GM12878 (cell line): ENCODE data around the gene SERTAD1. TPM values are rescaled to one million over a fixed set of nuclear protein-coding genes. Genes with fewer than 3 reads are reported as not detected.

ENCODE experiments used
- CEBPB ChIP-seq, 2 experiments: fragments of 150-350 bp in 1 of 2; IDR thresholded peaks; 2 replicates each; pipeline ENCODE4 v1.6.1; 2012 to 2014; ENCODE audit warnings: low read depth in 2 of 2, low read length in 2 of 2, borderline replicate concordance in 1 of 2, inconsistent platforms in 1 of 2
- EGR1 ChIP-seq, 2 experiments: IDR thresholded peaks; 1 replicate in 1 of 2; 2 replicates in 1 of 2; pipeline ENCODE4 v1.6.1; 2011 to 2012; ENCODE audit warnings: low read depth in 2 of 2, low read length in 2 of 2, borderline replicate concordance in 1 of 2, mild to moderate bottlenecking in 1 of 2, moderate library complexity in 1 of 2
- GABPA ChIP-seq: IDR thresholded peaks from 2 replicates; pipeline ENCODE4 v1.6.1; 2014; ENCODE audit warnings: antibody characterized with exemption, low read depth, mild to moderate bottlenecking, inconsistent platforms
- HCFC1 ChIP-seq: fragments of 150-350 bp; IDR thresholded peaks from 2 replicates; pipeline ENCODE4 v1.6.1; 2014; ENCODE audit warnings: low read length
- IKZF2 ChIP-seq, 2 experiments: fragments of 450-650 bp; IDR thresholded peaks; 2 replicates each; pipeline ENCODE4 v1.6.1; 2017; ENCODE audit warnings: mild to moderate bottlenecking in 2 of 2, moderate library complexity in 2 of 2
- IRF5 ChIP-seq: fragments of 450-650 bp; IDR thresholded peaks from 2 replicates; pipeline ENCODE4 v1.6.1; 2017; ENCODE audit warnings: borderline replicate concordance
- RB1 ChIP-seq: fragments of 450-650 bp; formaldehyde crosslinking; IDR thresholded peaks from 2 replicates; pipeline ENCODE4 v1.6.1; 2017; ENCODE audit warnings: mild to moderate bottlenecking, borderline replicate concordance
- RELA ChIP-seq: fragments of 450-650 bp; IDR thresholded peaks from 2 replicates; pipeline ENCODE4 v1.8.0; 2014; ENCODE audit warnings: borderline replicate concordance; ENCODE audit not compliant: partially characterized antibody
- SP1 ChIP-seq: IDR thresholded peaks from one replicate; pipeline ENCODE4 v1.6.1; 2011; ENCODE audit warnings: low read depth, low read length
- STAT3 ChIP-seq: IDR thresholded peaks from 2 replicates; pipeline ENCODE4 v1.6.1; 2011; ENCODE audit warnings: low read depth, low read length, improper control_type of control experiment
- polyA plus RNA-seq, 11 experiments: library from polyadenylated mRNA; depleted of rRNA in 4 of 11; unstranded in 6 of 11; stranded (reverse) in 5 of 11; fragments of >200 nt; fragmentation: Nextera tagmentation in 4 of 11; fragmentation: Illumina TruSeq in 1 of 11; extraction: Ambion mirVana in 4 of 11; extraction: Trizol in 1 of 11; gene quantifications; 1 replicate in 1 of 11; 2 replicates in 10 of 11; pipeline versions ENCODE4 v1.2.1 to v1.2.3, GENCODE V29; 2011 to 2016; ENCODE audit warnings: inconsistent platforms in 2 of 11, missing spikeins in 2 of 11, low read depth in 1 of 11
- total RNA-seq, 4 experiments: library from RNA; depleted of rRNA in 3 of 4; stranded (reverse); fragments of >200 nt in 3 of 4; fragmentation: Illumina TruSeq in 1 of 4; extraction: Trizol in 1 of 4; gene quantifications; 2 replicates each; pipeline versions ENCODE4 v1.2.1 to v1.2.3, GENCODE V29; 2013 to 2021
- TF ChIP-seq, protein P1 (sequence below): IDR thresholded peaks from 2 replicates; pipeline ENCODE4 v1.6.1; 2012; ENCODE audit warnings: low read depth, low read length, improper control_type of control experiment
- TF ChIP-seq, protein P2 (sequence below): IDR thresholded peaks from 2 replicates; pipeline ENCODE4 v1.6.1; 2012; ENCODE audit warnings: low read depth, low read length, improper control_type of control experiment
- TF ChIP-seq, protein P3 (sequence below): fragments of 450-650 bp; IDR thresholded peaks from 2 replicates; pipeline ENCODE4 v1.6.1; 2016; ENCODE audit warnings: mild to moderate bottlenecking
- TF ChIP-seq, protein P4 (sequence below): fragments of 450-650 bp; formaldehyde crosslinking; IDR thresholded peaks from 2 replicates; pipeline ENCODE4 v1.5.0; 2022; ENCODE audit warnings: mild to moderate bottlenecking, missing genetic modification characterization

SERTAD1 gene
- total and polyA plus RNA-seq, 10 of the 15 experiments (the other 5 are each of a cell fraction or from before 2014, with no cell fraction given): 0.23 to 14.2 (median 8.0) TPM

DNA sequence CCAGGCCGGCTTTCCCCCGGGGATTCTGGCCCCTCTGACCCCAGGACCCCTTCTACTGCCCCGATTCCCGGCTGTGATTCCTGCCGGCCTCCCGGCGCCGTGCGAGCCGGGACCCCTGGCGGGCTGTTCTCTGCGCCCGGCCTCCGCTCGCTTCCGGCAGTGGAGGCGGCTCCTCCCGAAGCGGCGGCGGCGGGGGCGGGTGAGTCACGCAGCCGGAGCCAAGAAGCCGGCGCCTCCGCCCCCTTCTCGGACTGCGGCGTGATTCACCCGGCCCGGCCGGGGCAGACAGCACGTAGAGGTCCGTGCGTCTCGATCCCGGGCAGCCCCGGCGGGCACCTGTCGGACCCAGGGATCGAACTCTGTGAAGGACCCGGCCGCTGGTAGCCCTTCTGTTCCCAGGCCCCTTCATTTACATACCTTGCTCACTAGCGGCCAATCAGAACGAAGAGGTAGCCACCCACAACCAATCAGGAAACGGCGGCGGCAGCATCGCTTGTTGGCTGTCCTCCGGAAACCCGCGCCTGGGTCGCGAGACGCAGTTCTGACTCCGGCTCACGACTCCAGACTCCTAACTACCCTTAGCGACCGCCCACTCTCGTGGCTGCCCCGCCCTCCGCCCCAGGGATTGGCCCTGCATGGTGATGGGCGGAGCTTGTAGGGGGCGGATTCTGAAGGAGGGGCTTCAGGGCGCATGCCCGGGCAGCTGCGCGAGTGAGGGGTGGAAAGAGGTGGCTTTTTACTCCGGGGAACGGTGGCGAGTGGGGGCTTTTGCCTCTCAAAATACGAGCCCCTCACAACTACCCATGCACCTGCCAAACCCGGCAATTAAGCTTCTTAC is at the start of gene SERTAD1 (continued):
- TF ChIP-seq, protein P1, sequence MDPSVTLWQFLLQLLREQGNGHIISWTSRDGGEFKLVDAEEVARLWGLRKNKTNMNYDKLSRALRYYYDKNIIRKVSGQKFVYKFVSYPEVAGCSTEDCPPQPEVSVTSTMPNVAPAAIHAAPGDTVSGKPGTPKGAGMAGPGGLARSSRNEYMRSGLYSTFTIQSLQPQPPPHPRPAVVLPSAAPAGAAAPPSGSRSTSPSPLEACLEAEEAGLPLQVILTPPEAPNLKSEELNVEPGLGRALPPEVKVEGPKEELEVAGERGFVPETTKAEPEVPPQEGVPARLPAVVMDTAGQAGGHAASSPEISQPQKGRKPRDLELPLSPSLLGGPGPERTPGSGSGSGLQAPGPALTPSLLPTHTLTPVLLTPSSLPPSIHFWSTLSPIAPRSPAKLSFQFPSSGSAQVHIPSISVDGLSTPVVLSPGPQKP: no peak
- TF ChIP-seq, protein P2, sequence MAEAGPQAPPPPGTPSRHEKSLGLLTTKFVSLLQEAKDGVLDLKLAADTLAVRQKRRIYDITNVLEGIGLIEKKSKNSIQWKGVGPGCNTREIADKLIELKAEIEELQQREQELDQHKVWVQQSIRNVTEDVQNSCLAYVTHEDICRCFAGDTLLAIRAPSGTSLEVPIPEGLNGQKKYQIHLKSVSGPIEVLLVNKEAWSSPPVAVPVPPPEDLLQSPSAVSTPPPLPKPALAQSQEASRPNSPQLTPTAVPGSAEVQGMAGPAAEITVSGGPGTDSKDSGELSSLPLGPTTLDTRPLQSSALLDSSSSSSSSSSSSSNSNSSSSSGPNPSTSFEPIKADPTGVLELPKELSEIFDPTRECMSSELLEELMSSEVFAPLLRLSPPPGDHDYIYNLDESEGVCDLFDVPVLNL: no peak
- TF ChIP-seq RB1: peak; percentile 54; the same call in 1 of the 2 replicates
- TF ChIP-seq, protein P3, sequence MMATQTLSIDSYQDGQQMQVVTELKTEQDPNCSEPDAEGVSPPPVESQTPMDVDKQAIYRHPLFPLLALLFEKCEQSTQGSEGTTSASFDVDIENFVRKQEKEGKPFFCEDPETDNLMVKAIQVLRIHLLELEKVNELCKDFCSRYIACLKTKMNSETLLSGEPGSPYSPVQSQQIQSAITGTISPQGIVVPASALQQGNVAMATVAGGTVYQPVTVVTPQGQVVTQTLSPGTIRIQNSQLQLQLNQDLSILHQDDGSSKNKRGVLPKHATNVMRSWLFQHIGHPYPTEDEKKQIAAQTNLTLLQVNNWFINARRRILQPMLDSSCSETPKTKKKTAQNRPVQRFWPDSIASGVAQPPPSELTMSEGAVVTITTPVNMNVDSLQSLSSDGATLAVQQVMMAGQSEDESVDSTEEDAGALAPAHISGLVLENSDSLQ: peak; percentile 89
- no peak for TF ChIP-seq GABPA
- no peak for TF ChIP-seq IRF5
- peak; percentile 90 for TF ChIP-seq SP1
- peak in 1 of 2 experiments; percentile 93; a peak in 2 of 3 replicates for TF ChIP-seq EGR1 (IDR thresholded peaks at IDR 0.05; ENCODE audit: borderline replicate concordance in 1 of 2, low read depth in 2 of 2, low read length in 2 of 2)
- TF ChIP-seq IKZF2 (IDR thresholded peaks at IDR 0.05): peak; percentile 39 to 61; a peak in 2 of 4 replicates
- TF ChIP-seq CEBPB (IDR thresholded peaks at IDR 0.05; ENCODE audit: borderline replicate concordance in 1 of 2, low read depth in 2 of 2, low read length in 2 of 2): no peak
- TF ChIP-seq, protein P4, sequence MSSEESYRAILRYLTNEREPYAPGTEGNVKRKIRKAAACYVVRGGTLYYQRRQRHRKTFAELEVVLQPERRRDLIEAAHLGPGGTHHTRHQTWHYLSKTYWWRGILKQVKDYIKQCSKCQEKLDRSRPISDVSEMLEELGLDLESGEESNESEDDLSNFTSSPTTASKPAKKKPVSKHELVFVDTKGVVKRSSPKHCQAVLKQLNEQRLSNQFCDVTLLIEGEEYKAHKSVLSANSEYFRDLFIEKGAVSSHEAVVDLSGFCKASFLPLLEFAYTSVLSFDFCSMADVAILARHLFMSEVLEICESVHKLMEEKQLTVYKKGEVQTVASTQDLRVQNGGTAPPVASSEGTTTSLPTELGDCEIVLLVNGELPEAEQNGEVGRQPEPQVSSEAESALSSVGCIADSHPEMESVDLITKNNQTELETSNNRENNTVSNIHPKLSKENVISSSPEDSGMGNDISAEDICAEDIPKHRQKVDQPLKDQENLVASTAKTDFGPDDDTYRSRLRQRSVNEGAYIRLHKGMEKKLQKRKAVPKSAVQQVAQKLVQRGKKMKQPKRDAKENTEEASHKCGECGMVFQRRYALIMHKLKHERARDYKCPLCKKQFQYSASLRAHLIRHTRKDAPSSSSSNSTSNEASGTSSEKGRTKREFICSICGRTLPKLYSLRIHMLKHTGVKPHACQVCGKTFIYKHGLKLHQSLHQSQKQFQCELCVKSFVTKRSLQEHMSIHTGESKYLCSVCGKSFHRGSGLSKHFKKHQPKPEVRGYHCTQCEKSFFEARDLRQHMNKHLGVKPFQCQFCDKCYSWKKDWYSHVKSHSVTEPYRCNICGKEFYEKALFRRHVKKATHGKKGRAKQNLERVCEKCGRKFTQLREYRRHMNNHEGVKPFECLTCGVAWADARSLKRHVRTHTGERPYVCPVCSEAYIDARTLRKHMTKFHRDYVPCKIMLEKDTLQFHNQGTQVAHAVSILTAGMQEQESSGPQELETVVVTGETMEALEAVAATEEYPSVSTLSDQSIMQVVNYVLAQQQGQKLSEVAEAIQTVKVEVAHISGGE (CRISPR knock-in tag): no peak
- no peak for TF ChIP-seq STAT3
- no peak for TF ChIP-seq HCFC1
- TF ChIP-seq RELA: no peak
